Panc1 (cell line): Measurements from ENCODE around the gene SNX6. TPM values are rescaled to one million over a fixed set of nuclear protein-coding genes. Genes with fewer than 3 reads are reported as not detected.

Experiments used
- ATAC-seq: fragments of 200-7000 bp; cut with Tn5 transposase; 2 replicates; pipeline ENCODE4 v1.9.1; 2020; ENCODE audit warnings: mild to moderate bottlenecking, moderate library complexity
- BruUV-seq: library from RNA; stranded (reverse); fragments of 400-500 nt; replicated peaks from 2 replicates; lab custom pipeline; 2021; lab: Mats Ljungman, UMichigan
- CTCF ChIA-PET: fragments of 300-600 bp; sonication (Branson Sonifier 250); formaldehyde crosslinking; loops from one replicate; lab custom pipeline; 2022; ENCODE audit warnings: antibody characterized with exemption; lab: Charles Lee
- POLR2A ChIA-PET: fragments of 300-600 bp; sonication (Branson Sonifier 250); formaldehyde crosslinking; loops from one replicate; lab custom pipeline; 2022; ENCODE audit warnings: antibody characterized with exemption; lab: Charles Lee
- DNase-seq: peaks from one replicate; pipeline ENCODE4 v3.0.0-alpha.2; 2010; ENCODE audit warnings: low read depth, low spot score
- H3K27ac ChIP-seq: 2 replicates; pipeline ENCODE4 v1.5.1; 2011; ENCODE audit warnings: mild to moderate bottlenecking, low read length, inconsistent platforms
- H3K27me3 ChIP-seq: fragments of 200-500 bp; sonication (Bioruptor generic); 2 replicates; pipeline ENCODE4 v1.6.0; 2014; ENCODE audit warnings: low read length, inconsistent platforms; ENCODE audit not compliant: control insufficient read depth, insufficient read depth
- H3K36me3 ChIP-seq: fragments of 200-500 bp; sonication (Bioruptor generic); 2 replicates; pipeline ENCODE4 v1.5.1; 2014; ENCODE audit warnings: inconsistent platforms, mild to moderate bottlenecking, low read length, moderate library complexity; ENCODE audit not compliant: control insufficient read depth, insufficient read depth
- H3K4me1 ChIP-seq: 2 replicates; pipeline ENCODE4 v1.5.1; 2011; ENCODE audit warnings: inconsistent platforms, mild to moderate bottlenecking, low read length, moderate library complexity; ENCODE audit not compliant: control insufficient read depth, insufficient read depth
- H3K4me3 ChIP-seq, 2 experiments: 2 replicates each; pipeline ENCODE4 v1.5.1; 2011 to 2012; ENCODE audit warnings: low read depth in 2 of 2, low read length in 2 of 2, mild to moderate bottlenecking in 2 of 2, inconsistent platforms in 1 of 2, moderate library complexity in 1 of 2
- H3K9me3 ChIP-seq: fragments of 200-500 bp; sonication (Bioruptor generic); 2 replicates; pipeline ENCODE4 v1.5.1; 2014; ENCODE audit warnings: low read depth, mild to moderate bottlenecking, inconsistent platforms, low read length, moderate library complexity; ENCODE audit not compliant: control insufficient read depth, insufficient read depth
- CTCF ChIP-seq: fragments of 450-650 bp; IDR thresholded peaks from 2 replicates; pipeline ENCODE4 v1.5.1; 2017; ENCODE audit warnings: mild to moderate bottlenecking
- POLR2AphosphoS5 ChIP-seq: IDR thresholded peaks from 2 replicates; pipeline ENCODE4 v1.6.1; 2012; ENCODE audit warnings: mild to moderate bottlenecking, low read depth, low read length, moderate library complexity
- REST ChIP-seq, 2 experiments: IDR thresholded peaks; 2 replicates each; pipeline ENCODE4 v1.6.1; 2011 to 2012; ENCODE audit warnings: low read depth in 2 of 2, control low read depth in 1 of 2, low read length in 1 of 2, mild to moderate bottlenecking in 1 of 2, moderate library complexity in 1 of 2; ENCODE audit not compliant: insufficient read depth in 1 of 2
- SIN3A ChIP-seq: IDR thresholded peaks from 2 replicates; pipeline ENCODE4 v1.6.1; 2012; ENCODE audit warnings: low read depth, mild to moderate bottlenecking, low read length, moderate library complexity, borderline replicate concordance; ENCODE audit not compliant: insufficient read depth
- TCF7L2 ChIP-seq: IDR thresholded peaks from 2 replicates; pipeline ENCODE4 v1.6.1; 2011; ENCODE audit warnings: mild to moderate bottlenecking, low read depth, low read length, inconsistent platforms
- in situ Hi-C: cut with HindIII; loops from 2 replicates; pipeline ENCODE4 v1.10.0; 2016; ENCODE audit warnings: low sequenced_read_pairs, low pct_unique_long_range_greater_than_20kb
- intact Hi-C: fragments of 100-400 bp; cut with micrococcal nuclease; formaldehyde crosslinking; loops from one replicate; pipeline ENCODE4 v1.10.0; 2022; ENCODE audit not compliant: unreplicated experiment
- total RNA-seq: library from RNA; stranded (reverse); gene quantifications from one replicate; pipeline ENCODE4 v1.2.1, GENCODE V29; 2021; ENCODE audit not compliant: unreplicated experiment

SNX6 gene
- total RNA-seq, 1 experiment from 2014 or later, result 50.9 TPM

GRCh38 chr14:34646570-34647255 is 16.8 kb upstream of the SNX6 start:
- Histone ChIP-seq H3K4me1 (no peaks in the 10 kb centered on the region), H3K27ac (no peak overlapping the region), H3K9me3 (no peaks in the 10 kb centered on the region), H3K27me3 (no peaks in the 10 kb centered on the region), H3K4me3 (no peak overlapping the region), H3K36me3 (no peaks in the 10 kb centered on the region)
- POLR2A ChIA-PET, result no interaction called here
- BruUV-seq, result no TSS peak
- in situ Hi-C loops, result no loop called here
- no peak for TF ChIP-seq TCF7L2
- no peak for TF ChIP-seq SIN3A
- TF ChIP-seq CTCF, result no peak
- no peak for TF ChIP-seq REST (IDR thresholded peaks at IDR 0.05; ENCODE audit: insufficient read depth in 1 of 2, low read depth in 2 of 2, low read length in 1 of 2)
- TF ChIP-seq POLR2AphosphoS5, result no peak
- ATAC-seq (no peak), DNase-seq (no peak)
- CTCF ChIA-PET, result no interaction called here
- intact Hi-C loops, result no loop called here

GRCh38 chr14:34643361-34643760 is 13.4 kb upstream of the SNX6 start:
- H3K27me3 ChIP-seq, result no peaks in the 10 kb centered on the region
- H3K4me3 ChIP-seq, result no peak overlapping the region
- no peaks in the 10 kb centered on the region for H3K9me3 ChIP-seq
- BruUV-seq, result no TSS peak
- DNase-seq (no peak), ATAC-seq (no peak)
- POLR2A ChIA-PET, result no interaction called here
- CTCF ChIA-PET, result no interaction called here
- no peaks in the 10 kb centered on the region for H3K36me3 ChIP-seq
- in situ Hi-C loops, result no loop called here
- intact Hi-C loops, result no loop called here
- H3K4me1 ChIP-seq, result no peaks in the 10 kb centered on the region
- TF ChIP-seq SIN3A (no peak), CTCF (no peak), POLR2AphosphoS5 (no peak), REST (IDR thresholded peaks at IDR 0.05; ENCODE audit: insufficient read depth in 1 of 2, low read depth in 2 of 2, low read length in 1 of 2) (no peak), TCF7L2 (no peak)
- no peak overlapping the region for H3K27ac ChIP-seq
